ENCODE results near the gene LIPT1.
"Not testable (repeated sequence)": the region's sequence is repeated elsewhere in the genome, so short reads cannot be mapped to it uniquely, and the experiment has no call there.

The LIPT1 gene

GRCh38 chr2:99180755-99181623, 26.2 kb downstream of the LIPT1 start, which contains the start of the genes MITD1 and MRPL30:
TSS of gene MITD1 (minus strand) at chr2:99181058. CDS start at chr2:99180981, 77 bp downstream.
TSS of gene MRPL30 (plus strand) at chr2:99181184. CDS start at chr2:99186204, 5,020 bp downstream.
- peak; percentile 96 for DNase-seq

DNA sequence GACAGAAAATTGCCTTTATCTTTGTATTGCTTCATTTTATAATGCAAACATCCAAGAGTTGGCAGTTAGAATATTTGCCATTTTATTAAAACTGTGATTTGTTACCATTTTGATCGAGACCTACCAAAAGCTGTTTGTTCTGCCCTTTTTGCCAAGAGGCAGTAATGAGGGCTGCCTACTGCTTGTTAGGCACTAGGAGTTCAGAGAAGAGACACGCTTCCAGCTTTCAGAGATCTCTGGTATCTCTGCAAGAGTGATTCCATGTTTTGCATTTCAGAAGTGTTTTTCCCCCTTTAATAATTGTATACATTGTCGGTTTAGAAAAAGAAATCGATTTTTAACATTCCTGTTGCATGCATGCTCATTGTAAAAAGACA, 26.8 kb downstream of the LIPT1 start:
- no peak for DNase-seq

DNA sequence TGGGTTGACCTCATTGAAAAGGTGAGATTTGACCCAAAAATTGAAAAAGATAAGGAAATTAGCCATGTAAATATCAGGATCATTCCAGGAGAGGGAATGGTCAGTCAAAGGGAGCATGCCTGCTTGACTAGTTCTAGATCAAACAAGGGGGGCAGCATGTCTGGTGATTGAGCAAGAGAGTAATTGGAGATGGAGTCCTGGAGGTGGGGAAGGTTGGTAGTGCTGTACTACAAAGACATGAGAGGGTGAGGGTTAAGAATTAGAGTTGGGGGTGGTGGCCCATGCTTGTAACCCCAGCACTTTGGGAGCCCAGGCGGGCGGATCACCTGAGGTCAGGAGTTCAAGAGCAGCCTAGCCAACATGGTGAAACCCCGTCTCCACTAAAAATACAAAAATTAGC, 28.3 kb downstream of the LIPT1 start:
- no peak for DNase-seq

DNA sequence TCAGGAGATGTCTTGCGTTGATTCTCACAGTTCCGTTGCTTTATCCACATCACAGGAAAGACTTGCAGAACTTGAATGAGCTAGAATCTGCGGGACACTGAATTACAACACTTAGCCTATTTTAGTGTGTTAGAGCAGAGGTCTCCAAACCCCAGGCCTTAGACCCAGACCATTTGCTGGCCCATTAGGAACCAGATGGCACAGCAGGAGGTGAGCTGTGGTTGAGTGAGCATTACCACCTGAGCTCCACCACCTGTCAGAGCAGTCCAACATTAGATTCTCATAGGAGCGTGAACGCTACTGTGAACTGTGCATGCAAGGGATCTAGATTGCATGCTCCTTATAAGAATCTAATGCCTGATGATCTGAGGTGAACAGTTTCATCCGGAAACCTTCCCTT, 30.0 kb downstream of the LIPT1 start:
- DNase-seq = no peak

DNA sequence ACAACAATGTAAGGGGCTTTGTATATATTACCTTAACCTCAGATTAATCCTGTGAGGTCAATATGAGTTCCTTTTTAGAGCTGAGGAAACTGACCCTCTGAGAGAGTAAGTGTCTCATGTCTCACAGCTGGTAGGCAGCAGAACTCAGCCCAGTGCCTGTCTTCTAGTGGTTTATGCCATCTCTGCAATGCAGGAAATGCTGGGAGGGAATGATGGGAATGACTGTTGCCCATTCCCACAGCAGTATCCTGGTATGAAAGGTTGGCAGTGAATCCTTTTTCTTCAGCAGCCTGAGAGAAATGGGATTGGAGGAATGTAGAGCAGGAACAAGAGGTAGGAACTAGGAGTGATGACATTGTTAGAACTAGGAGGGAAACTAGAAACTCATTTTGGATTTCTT, 32.2 kb downstream of the LIPT1 start:
- DNase-seq = no peak

DNA sequence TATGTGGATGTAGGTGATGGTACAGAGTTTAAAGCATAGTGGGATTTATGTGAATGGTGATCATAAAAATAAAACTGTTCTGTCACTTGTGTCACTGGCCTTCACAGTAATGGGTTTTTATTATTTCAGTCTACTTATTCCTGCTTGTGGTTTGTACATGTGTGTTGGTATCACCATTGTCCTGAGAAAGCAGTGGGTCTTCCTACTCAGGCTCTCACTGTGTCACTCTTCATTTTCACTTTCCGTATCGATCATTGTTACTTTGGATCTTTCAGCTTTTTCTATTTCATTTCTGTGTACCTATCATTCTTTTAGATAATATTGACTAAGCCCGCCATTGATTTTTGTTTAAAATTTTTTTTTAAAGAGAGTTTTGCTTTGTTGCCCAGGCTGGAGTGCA, 33.6 kb downstream of the LIPT1 start:
- DNase-seq = no peak

- no peak for DNase-seq
Observed at GRCh38 chr2:99190548-99190947, 35.8 kb downstream of the LIPT1 start.

GRCh38 chr2:99192364-99192763, 37.6 kb downstream of the LIPT1 start:
- DNase-seq = not testable (repeated sequence)

DNA sequence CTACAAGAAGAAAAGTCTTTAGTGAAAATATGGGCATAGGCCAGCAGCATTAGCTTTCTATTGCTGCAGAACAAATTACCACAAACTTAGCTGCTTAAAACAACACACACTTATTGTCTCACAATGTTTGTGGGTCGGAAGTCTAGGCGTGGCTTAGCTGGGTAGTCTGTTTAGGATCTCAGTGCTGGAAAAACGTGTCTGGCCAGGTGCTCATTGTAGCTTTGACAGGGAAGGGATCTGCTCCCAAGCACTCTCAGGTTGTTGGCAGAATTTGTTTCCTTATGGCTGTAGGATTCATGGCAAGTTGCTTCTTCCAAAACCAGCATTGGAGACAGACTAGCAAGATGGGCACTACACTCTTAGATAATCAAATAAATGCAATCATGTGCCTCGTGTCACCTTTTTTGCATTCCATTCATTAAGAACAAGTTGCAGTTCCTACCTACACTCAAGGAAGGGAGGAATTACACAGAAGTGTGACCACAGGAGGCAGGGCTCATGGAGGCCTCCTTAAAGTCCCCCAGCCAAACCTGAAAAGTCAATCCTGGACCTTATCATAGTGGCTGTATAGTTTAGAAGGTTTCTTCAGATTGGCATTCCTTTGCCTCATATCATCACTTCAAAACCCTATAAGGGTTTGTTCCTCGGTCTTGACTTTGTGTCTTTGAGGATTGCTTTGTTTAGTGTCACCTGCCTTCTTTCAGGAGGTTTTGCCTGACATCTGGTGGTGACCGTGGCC, 43.5 kb downstream of the LIPT1 start:
- no peak for DNase-seq

- DNase-seq = no peak
Observed at GRCh38 chr2:99200076-99200800, 45.5 kb downstream of the LIPT1 start.

DNA sequence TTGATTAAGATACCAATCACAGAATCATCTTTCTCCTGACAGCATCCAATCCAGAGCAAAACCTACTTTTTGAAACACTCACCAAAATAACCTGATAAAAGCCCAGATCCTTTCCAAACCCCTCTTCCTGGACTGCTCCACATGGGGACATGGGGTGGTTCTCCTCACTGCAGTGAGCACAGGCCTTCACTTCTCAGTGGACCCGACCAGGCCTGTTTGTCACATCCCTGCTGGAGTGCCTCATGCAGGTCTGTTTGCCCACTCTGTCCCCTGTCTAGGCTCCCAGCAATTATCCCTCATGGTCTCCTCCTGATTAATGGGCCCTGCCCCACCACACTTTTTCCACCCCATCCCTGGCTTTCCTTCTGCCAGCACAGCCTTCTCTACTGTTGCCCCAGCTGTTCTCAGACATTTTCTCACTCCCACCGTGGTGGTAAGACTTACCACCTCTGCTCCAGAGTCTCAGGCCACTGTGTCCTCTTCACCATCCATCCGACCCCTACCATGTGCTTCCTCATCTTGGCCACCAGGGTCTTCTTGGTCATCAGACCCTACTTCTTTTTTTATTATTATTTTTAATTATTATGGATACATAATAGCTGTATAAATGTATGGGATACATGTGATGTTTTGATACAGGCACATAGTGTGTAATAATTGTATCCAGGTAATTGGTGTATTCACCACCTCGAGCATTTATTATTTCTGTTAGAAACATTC, 47.4 kb downstream of the LIPT1 start:
- no peak for DNase-seq

- no peak for DNase-seq
Observed at GRCh38 chr2:99205491-99205890, 50.7 kb downstream of the LIPT1 start.

All from activated effector memory CD4-positive, alpha-beta T cell treated with anti-CD3 and anti-CD28 coated beads, Interleukin-2, amount 50 U/mL, for 16 hours (primary cell).